SK-N-SH treated with all-trans-retinoic acid at 6 μM for 48 hours (cell line): ENCODE measurements around the gene ORC4.

Experiments used
- ARNTL ChIP-seq: fragments of 450-650 bp; formaldehyde crosslinking; IDR thresholded peaks from 2 replicates; pipeline ENCODE4 v1.5.0; 2020; ENCODE audit warnings: low read depth, mild to moderate bottlenecking, moderate library complexity, borderline replicate concordance
- PATZ1 ChIP-seq: fragments of 250-450 bp; sonication (Bioruptor Pico); IDR thresholded peaks from 2 replicates; pipeline ENCODE4 v1.8.0; 2020; ENCODE audit warnings: mild to moderate bottlenecking, moderate library complexity, borderline replicate concordance
- ZC3H10 ChIP-seq: fragments of 250-450 bp; sonication (Bioruptor Pico); IDR thresholded peaks from 2 replicates; pipeline ENCODE4 v1.5.1; 2021; ENCODE audit warnings: mild to moderate bottlenecking, moderate library complexity
- ZNF8 ChIP-seq: fragments of 450-650 bp; formaldehyde crosslinking; IDR thresholded peaks from 2 replicates; pipeline ENCODE4 v1.5.0; 2020; ENCODE audit warnings: mild to moderate bottlenecking, moderate library complexity

- TF ChIP-seq ZNF8 (CRISPR knock-in tag) (no peak), PATZ1 (CRISPR knock-in tag) (no peak), ARNTL (CRISPR knock-in tag) (no peak), ZC3H10 (CRISPR knock-in tag) (no peak)
Measured at GRCh38 chr2:147910990-147911473, 109.5 kb downstream of the ORC4 start.
